Urinary bladder (tissue), 4 donors: Measurements from ENCODE around the gene PRR35. TPM values are rescaled to one million over a fixed set of nuclear protein-coding genes. Genes with fewer than 3 reads are reported as not detected.

Source experiments
- DNase-seq: peaks from one replicate; pipeline ENCODE4 v3.0.0-alpha.2; 2015; ENCODE audit errors: extremely low spot score
- H3K27ac ChIP-seq: one replicate; pipeline ENCODE4 v1.5.1; 2013; ENCODE audit warnings: low read depth, mild to moderate bottlenecking, moderate library complexity
- H3K36me3 ChIP-seq: one replicate; pipeline ENCODE4 v1.6.1; 2013; ENCODE audit warnings: mild to moderate bottlenecking, moderate library complexity; ENCODE audit not compliant: insufficient read depth
- H3K4me1 ChIP-seq: one replicate; pipeline ENCODE4 v1.6.1; 2013; ENCODE audit warnings: mild to moderate bottlenecking, moderate library complexity; ENCODE audit not compliant: insufficient read depth
- H3K4me3 ChIP-seq: one replicate; pipeline ENCODE4 v1.5.1; 2013; ENCODE audit warnings: low read depth, low read length
- WGBS: extraction: QIAGEN DNeasy Blood & Tissue Kit; methylation state at CpG from one replicate; pipeline ENCODE4 v1.1.7; 2013; 5-methylcytosine and 5-hydroxymethylcytosine counted together
- polyA plus RNA-seq: library from polyadenylated mRNA; stranded (reverse); fragments of 200-250 nt; gene quantifications from one replicate; pipeline ENCODE4 v1.2.3, GENCODE V29; 2013
- total RNA-seq: library from RNA; depleted of rRNA; stranded (reverse); fragments of >200 nt; gene quantifications from one replicate; pipeline ENCODE4 v1.2.3, GENCODE V29; 2014
- donor health status: healthy with polysubstance abuse.
- donor health status: healthy.

Gene PRR35
- total and polyA plus RNA-seq, 2 donors: not detected

DNA sequence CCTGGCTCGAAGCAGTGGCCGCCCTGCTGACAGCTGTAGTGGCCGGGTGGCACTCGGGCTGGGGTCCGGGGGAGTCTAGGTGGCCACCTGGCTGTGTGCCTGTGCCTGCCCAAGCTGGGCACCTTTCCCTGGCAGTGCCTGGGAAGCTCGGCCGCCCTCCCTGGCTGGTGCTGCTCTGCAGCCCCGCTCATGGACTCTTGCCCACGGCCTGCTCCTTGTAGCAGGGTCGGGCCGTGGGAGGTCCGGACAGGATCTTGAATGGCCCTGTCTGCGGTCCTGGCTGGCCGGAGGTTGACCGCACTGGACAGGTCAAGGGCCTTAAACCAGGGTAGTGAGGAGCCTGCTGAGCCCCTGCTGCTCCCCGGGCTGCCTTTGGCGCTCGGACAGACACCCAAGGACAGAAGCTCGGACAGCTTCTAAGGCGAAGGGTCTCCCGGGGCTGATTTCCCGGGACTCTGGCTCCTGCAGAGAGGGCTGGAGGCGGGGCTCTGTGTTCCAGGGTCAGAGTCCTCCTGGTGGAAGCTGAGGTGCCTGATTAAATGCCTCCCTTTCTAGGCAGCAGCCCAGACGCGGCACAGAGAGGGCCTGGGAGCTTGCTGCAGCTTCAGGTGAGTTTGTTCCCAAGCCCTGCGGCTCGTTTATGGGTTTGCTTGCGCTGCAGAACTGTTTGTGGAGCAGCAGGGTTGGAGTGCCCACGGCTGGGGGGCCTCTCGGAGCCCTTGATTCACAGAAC is 26.6 kb upstream of the PRR35 start:
- H3K4me3 ChIP-seq: no peak overlapping the region
- H3K27ac ChIP-seq: no peak overlapping the region
- no peak for DNase-seq
- no peaks in the 10 kb centered on the region for H3K4me1 ChIP-seq
- H3K36me3 ChIP-seq: no peaks in the 10 kb centered on the region
- WGBS: 88% methylated on average over 30 of the region's 30 CpGs

DNA sequence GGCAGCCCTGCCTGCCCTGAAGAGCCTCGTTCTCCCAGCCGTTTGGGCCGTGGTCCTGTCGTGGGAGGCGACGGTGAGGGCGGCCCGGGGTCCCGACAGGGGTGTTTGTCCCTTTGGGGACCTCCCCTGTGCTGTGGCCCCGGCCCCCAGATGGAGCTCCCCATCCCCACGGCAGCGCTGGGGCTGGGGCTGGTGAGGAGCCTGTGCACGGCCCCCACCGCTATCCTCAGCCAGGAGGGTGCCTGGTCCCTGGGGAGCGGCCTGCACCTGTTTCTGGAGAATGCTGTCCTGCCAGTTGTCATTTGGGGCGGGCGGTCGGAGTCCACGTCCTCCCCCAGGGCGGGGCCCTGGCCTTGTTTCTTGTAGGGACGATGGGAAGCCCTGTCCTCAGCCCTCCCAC is 26.1 kb upstream of the PRR35 start:
- H3K27ac ChIP-seq: no peak overlapping the region
- H3K4me1 ChIP-seq: no peaks in the 10 kb centered on the region
- WGBS: 85% methylated on average over 21 of the region's 21 CpGs
- H3K36me3 ChIP-seq: no peaks in the 10 kb centered on the region
- DNase-seq: no peak
- H3K4me3 ChIP-seq: no peak overlapping the region

DNA sequence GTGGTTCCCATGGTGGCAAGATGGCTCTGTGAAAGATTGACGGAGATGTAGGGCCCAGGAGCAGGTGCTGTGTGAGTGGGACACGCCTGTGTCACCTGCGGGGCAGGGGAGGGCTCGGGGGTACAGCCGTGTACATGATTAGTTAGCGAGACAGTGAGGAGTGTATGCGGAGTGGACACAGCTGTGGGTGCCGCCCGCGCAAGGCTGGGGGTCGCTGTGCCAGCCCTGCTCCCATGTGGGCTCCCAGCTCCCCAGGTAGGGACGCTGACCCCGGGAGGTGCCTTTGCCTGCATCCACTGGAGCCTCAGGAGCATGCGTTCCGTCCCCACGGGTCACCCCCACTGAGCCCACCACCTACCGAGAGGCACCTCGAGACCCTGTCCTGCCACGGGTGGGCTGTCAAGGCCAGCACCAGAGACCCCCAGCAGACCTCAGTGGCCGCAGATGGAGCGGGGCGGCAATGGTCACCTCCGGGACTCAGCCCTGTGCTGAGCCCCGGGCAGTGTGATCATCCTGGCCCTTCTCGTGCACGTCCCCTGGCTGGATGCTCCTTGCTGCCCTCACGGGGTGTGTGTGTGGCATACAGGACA is 25.2 kb upstream of the PRR35 start:
- Histone ChIP-seq H3K4me3 (no peak overlapping the region), H3K27ac (no peak overlapping the region), H3K4me1 (no peaks in the 10 kb centered on the region), H3K36me3 (no peaks in the 10 kb centered on the region)
- no peak for DNase-seq
- 91% methylated on average over 27 of the region's 27 CpGs for WGBS

DNA sequence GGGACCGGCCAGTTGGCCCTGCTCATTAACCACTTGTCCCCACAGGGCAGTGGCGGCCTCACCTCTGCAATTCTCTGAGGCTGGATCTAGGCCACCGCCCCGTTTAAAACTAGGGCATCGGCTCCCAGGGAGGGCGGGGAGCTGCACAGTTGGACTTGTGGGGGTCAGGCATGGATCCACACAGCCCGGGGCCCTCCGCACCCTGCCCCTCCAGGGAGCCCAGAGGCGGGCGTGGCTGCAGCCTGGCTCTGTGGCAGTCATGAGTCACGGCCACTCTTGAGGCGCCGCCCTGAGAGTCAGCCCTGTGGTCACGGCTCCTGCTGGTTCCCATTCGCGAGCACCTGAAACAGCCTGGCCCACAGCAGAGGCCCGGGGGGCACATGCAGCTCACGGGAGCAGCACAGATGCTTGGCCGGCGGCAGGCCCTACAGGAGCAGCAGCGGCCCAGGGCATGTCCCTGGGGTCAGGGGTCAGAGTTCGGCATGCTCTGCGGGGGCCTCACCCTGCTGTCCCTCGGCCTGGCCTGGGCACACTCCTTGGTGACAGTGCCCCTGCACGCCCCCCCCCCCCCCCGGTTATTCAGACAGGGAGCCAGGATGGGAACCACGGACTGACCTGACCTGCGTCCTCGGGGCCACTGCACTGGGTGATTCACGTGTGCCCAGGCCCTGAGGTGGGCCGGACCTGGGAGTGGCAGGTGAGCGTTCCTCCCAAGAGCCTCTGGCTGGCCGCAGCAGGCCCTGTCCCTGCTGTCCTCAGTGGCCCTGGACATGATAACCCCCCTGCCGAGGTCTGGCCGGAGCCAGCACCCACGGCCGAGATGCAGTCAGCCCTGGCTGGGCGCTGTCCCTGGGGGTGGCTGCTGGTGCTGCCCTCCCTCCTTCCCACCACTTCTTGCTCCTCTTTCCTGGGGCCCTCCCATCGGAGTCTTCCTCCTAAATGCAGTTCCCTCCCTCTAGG is 24.5 kb upstream of the PRR35 start:
- 86% methylated on average over 39 of the region's 39 CpGs for WGBS
- DNase-seq: no peak
- peaks cover 2% of the 10 kb centered on the region for H3K36me3 ChIP-seq
- H3K27ac ChIP-seq: no peak overlapping the region
- no peaks in the 10 kb centered on the region for H3K4me1 ChIP-seq
- H3K4me3 ChIP-seq: no peak overlapping the region

DNA sequence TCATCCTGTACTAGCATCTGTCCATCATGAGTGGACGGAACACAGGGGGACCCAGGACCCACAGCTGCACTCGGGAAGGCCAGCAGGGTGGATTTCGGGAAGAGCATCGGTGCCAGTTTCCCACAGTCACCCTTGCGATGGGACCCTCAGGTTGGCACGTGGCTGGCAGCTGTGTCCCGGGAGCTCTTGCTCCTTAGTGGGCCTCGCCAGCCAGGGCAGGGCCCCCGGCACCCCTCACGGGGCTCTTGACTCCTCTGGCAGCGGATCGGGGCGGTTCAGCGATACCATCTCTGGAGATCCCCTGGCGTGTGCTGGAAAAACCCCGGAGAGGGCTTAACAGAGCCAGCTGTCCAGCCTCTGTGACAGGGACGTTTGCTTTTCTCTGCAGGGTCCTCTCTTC is 23.4 kb upstream of the PRR35 start:
- Histone ChIP-seq H3K27ac (no peak overlapping the region), H3K4me1 (no peaks in the 10 kb centered on the region), H3K36me3 (peaks cover 4% of the 10 kb centered on the region), H3K4me3 (no peak overlapping the region)
- no peak for DNase-seq
- 94% methylated on average over 17 of the region's 17 CpGs for WGBS

DNA sequence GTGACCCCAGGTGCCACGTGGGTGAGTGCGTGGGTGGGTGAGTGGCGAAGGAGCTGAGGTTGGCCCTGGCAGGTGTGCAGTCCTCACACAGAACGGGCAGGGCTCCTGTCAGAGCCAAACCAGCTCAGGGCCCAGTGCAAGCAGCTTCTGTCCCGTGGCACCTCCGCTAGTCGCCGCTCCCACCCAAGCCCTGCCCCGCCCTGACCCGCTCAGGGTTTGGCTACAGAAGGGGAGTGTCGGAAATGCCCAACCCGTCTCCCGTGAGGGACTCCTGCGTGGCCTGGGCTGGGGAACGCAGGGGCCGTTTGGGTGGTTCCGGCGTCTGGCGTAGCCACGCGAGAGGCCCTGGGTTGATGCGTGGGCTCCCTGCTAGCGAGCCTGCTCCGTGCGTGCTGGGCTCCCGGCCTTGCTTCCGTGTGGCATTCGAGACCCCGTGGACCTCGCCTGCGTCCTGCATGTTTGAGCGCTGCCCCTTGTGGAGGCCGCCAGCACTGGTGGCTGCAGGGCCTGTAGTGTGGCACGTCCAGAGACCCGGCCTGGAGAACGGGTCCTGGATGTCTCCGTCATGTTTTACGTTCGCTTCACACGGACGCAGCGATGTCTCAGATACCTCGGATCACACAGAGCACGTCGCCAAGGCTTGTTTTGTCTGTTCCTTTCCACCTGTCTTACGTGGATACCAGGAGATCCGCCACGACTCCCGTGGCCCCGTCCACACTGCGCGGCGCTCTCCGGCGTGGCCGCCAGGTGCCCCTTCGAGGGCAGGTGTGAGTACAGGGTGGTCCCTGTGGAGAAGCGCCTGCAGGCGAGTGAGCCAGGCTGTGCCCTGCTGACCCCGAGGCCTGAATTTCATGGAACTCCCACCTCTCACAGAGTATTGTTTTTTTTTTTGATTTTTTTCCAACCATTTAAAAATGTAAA is 22.5 kb upstream of the PRR35 start:
- WGBS: 95% methylated on average over 60 of the region's 60 CpGs
- Histone ChIP-seq H3K4me3 (no peak overlapping the region), H3K36me3 (peaks cover 4% of the 10 kb centered on the region), H3K27ac (no peak overlapping the region), H3K4me1 (no peaks in the 10 kb centered on the region)
- no peak for DNase-seq

DNA sequence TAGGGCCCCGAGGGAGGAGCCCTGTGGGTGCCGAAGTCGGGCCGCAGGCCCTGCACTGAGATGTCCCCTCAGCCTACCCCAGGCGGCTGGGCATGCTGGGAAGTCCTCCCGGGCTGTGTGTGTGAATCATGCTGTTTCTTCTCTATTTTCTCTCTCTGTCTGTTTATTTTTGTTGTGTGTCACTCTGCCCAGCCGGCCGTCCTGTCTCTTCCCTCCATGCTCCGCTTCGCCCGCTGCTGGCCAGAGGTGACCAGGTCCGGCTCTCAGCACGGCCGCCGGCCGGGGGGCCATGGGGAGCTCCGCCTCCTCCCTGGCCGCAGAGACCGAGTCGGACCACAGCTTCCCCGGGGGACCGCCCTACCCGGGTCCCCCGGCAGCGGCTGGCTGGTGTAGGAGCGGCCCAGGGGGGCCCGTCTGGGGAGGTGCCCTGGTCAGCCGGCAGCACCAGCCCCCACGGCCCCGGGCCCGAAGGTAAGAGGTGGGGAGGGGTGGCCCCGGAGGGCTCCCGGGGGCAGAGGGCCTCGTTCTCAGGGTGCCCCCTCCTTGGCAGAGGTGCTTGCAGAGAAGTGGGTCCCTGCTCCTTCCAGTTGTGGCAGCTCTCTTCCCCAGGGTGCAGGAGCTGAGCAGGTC is 20.2 kb upstream of the PRR35 start:
- Histone ChIP-seq H3K4me1 (no peaks in the 10 kb centered on the region), H3K27ac (no peak overlapping the region), H3K36me3 (peaks cover 4% of the 10 kb centered on the region), H3K4me3 (no peak overlapping the region)
- DNase-seq: no peak
- WGBS: 89% methylated on average over 34 of the region's 34 CpGs

DNA sequence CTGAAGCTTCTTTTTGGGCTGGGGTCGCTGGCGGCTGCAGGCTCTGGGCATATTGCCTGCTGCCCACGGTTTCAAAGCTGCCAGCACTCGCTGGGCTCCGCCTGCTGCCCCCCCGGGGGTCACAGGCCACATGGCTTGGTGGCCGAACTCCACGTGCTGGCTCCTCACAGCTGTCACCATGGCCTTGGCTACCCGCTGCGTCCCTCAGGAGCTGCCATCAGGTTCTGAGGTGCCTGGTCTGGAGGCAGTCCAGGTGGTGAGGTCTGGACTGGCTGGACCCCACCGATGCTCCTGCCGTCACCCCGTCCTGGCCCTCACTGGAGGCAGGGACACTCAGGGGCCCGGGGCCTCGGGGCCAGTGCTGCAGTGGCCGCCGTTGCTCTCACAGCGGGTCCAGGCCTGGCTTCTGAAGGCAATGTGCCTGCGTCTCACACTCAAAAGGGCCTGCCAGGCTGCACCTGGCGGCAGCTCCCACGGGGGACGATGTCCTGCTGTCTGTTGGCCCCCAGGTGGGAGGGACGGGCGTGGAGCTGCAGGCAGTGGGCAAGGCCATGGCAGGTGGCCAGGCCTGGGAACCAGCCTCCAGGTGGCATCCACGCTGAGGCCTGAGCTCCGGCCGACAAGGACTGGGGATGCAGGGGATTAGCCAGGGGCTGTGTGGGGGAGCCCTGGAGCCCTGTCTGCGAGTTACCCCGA is 19.4 kb upstream of the PRR35 start:
- 86% methylated on average over 29 of the region's 29 CpGs for WGBS
- H3K36me3 ChIP-seq: peaks cover 4% of the 10 kb centered on the region

DNA sequence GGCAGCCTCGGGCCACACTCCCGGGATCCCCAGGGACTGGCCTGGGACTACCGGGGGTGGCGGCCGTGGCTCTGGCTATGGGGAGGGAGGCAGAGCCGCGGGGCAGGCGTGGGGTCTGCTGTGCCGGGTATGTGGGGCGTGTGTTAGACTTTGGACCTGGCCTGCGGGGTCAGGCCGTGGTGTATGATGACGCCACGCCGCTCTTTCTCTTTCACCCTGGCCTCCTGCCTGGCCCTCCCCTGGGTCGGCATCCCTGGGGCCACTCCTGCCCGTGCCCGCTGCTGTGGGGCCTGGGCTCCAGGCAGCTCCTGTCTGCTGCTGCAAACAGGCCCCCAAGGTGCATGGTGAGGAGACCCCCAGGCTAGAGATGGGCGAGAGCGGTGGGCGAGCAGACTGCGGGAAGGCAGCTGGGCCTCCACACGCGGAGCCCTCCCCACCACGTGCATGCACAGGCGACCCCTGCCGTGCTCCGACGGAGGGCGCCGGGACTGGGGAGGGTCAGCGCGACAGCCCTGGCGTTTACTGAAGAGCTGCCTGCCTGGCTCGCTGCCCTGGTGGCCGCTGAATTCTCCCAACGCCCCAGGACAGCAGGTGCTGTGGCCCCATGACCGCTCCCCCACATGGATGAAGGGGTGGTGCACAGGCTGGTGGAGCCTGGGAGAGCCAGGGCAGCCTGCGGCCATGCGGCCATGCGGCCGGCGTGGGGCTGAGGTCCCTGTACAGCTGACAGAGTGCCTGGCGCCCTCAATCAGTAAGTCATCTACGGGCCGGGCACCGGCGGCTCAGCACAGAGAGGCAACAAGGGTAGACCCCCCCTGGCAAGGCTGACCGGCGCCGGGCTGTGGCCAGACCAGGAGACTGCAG is 16.7 kb upstream of the PRR35 start:
- no peaks in the 10 kb centered on the region for H3K4me1 ChIP-seq
- H3K4me3 ChIP-seq: no peak overlapping the region
- DNase-seq: no peak
- no peak overlapping the region for H3K27ac ChIP-seq
- H3K36me3 ChIP-seq: peaks cover 4% of the 10 kb centered on the region
- WGBS: 91% methylated on average over 51 of the region's 51 CpGs

More for the DNA sequence above, 19.4 kb upstream of the PRR35 start:
- Histone ChIP-seq H3K27ac (no peak overlapping the region), H3K4me1 (no peaks in the 10 kb centered on the region), H3K4me3 (no peak overlapping the region)
- DNase-seq: no peak

DNA sequence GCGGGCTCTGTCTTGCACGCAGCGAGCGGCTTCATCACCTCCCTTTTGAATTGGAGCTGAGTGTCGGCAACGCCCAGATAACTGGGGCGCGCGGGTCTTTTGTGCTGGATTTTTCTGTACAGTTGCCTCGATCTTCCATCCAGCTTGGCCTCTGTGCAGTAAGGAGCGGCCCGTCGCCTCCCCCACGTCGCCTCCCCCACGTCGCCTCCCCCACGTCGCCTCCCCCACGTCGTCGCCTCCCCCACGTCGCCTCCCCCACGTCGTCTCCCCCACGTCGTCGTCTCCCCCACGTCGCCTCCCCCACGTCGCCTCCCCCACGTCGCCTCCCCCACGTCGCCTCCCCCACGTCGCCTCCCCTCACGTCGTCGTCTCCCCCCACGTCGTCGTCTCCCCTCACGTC is 15.7 kb upstream of the PRR35 start:
- DNase-seq: no peak
- WGBS: 90% methylated on average over 46 of the region's 46 CpGs
- no peak overlapping the region for H3K4me3 ChIP-seq
- peaks cover 4% of the 10 kb centered on the region for H3K36me3 ChIP-seq
- H3K27ac ChIP-seq: no peak overlapping the region
- H3K4me1 ChIP-seq: no peaks in the 10 kb centered on the region

DNA sequence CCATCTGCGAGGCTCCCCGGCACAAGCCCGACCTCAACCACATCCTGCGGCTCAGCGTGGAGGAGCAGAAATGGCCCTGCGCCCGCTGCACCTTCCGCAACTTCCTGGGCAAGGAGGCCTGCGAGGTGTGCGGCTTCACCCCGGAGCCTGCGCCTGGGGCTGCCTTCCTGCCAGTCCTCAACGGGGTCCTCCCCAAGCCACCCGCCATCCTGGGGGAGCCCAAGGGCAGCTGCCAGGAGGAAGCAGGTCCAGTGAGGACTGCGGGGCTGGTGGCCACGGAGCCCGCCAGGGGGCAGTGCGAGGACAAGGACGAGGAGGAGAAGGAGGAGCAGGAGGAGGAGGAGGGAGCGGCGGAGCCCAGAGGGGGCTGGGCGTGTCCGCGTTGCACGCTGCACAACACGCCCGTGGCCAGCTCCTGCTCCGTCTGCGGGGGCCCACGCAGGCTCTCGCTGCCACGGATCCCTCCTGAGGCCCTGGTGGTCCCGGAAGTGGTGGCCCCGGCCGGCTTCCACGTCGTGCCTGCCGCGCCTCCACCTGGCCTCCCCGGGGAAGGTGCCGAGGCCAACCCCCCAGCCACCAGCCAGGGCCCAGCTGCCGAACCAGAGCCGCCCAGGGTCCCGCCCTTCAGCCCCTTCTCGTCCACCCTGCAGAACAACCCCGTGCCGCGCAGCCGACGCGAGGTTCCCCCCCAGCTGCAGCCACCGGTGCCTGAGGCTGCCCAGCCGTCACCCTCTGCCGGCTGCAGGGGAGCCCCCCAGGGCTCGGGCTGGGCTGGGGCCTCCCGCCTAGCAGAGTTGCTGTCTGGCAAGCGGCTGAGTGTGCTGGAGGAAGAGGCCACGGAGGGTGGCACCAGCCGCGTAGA is 13.1 kb upstream of the PRR35 start:
- DNase-seq: no peak
- H3K36me3 ChIP-seq: peaks cover 2% of the 10 kb centered on the region
- 75% methylated on average over 60 of the region's 60 CpGs for WGBS
- H3K4me1 ChIP-seq: no peaks in the 10 kb centered on the region
- H3K4me3 ChIP-seq: no peak overlapping the region
- no peak overlapping the region for H3K27ac ChIP-seq
